HK-2 (cell line): ENCODE measurements around the gene CUX1.

Experiments used
- DNase-seq: peaks from one replicate; pipeline ENCODE4 v3.0.0-alpha.2; 2018; ENCODE audit not compliant: unreplicated experiment

The CUX1 gene

DNA sequence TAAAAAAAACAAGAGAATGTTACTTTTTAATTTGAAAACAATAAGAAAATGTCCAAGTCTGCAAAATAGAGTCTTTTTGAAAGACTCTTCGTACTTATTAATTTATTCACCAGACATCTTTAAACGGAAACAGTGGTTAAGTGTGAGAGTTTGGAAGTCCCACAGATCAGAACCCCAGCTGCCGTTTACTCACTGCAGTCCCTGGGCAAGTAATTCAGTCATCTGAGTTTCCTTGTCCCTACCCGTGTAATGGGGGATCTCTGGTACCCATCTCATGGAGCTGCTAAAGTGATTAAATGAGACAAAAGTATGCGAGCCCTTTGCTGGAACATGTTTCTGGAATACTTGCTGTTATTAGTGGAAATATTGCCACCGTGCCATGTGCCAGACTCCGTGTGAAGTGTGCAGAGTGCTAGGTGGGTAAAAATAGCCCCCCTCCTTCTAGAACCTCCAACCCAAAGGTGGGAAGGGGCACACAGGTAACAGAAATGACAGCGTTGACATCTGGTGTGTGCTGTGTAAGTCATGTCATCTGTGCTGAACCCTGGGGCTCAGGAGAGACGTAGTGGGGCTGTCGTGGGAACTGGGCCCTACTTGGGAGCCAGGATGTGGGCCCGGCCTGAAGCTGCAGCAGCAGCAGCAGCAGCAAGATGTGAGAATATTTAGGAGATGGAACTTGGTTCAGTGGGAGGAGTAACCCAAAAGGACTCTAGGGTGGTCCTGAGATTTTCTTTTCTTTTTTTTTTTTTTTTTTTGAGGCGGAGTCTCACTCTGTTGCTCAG lies 140.5 kb downstream of the CUX1 start:
- no peak for DNase-seq

DNA sequence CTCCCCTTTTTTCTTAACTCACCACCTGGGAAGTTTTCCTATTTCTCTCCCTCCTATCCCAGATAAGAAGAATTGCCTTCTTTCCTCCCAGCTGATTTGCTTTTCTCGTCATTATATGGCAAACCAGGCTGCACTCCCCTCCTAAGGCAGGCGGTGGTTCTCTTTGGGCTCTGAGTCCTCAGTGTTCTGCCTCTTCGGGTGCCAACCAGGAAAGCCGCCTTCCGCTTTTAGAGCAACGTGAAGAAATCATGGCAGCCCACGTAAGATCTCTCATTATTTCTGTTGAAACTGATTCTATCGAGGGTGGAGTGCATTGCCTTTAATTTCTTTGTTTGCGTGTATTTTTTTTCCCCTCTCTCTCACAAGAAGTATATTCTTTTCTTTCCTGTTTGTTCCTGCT lies 141.9 kb downstream of the CUX1 start:
- no peak for DNase-seq

DNA sequence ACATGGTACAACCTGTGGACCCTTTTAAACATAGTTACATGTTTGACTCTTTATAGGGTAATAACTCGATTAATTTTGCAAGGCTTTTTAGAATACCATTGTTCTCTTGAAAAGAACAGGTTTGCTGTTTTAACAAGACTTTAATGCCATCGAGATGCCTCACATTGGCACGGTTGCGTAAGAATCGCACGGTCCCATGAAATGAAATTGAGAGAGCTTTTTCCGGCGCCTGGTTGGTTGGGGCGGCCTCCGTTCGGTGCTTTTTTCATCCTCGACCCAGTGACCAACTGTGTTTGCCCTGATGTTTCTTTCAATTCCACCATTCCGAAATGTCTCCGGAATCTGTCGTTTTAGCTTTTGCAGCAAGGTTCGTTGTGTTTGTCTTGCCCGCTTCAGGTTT lies 142.4 kb downstream of the CUX1 start:
- no peak for DNase-seq

DNA sequence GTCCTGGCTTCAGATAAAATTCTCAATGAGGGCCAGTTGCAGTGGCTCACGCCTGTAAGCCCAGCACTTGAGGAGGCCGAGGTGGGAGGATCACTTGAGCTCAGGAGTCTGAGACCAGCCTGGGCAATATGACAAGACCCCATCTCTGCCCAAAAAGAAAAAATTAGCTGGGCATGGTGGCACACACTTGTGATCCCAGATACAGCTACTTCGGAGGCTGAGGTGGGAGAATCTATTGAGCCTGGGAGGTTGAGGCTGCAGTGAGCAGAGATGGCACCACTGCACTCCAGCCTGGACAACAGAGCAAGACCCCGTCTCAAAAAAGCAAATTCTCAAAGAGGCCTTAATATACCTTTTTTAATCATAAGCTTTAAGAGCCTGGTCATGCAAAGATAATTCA lies 142.9 kb downstream of the CUX1 start:
- DNase-seq = no peak

DNA sequence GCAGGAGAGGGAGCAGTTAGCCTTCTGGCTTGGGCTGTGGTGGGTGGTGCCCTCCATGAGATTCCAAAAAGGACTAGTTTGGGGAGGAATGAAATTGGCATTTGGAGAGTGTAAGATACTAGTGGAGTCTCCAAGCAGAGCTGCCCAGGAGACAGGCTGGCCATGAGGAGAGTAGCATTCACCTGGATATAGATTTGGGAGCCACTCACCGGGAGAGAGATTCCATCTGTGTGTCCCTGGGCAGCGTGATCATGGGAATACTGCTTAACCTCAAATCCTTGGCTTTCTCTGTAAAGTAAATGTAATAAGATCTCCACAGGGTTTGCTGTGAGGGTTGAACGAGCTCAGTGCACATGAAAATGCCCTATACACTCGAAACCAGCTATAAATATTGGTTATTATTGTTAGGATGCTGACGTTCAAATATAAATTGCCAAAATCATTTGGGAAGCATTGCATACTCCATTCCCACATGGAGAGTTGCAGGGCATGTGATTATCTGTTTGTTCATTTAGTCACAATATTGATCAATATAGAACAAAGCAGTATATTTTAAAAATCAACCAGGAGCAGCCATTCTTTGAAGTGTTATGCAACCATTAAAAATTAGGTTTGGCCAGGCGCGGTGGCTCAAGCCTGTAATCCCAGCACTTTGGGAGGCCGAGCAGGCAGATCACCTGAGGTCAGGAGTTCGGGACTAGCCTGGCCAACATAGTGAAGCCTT lies 143.7 kb downstream of the CUX1 start:
- no peak for DNase-seq

DNA sequence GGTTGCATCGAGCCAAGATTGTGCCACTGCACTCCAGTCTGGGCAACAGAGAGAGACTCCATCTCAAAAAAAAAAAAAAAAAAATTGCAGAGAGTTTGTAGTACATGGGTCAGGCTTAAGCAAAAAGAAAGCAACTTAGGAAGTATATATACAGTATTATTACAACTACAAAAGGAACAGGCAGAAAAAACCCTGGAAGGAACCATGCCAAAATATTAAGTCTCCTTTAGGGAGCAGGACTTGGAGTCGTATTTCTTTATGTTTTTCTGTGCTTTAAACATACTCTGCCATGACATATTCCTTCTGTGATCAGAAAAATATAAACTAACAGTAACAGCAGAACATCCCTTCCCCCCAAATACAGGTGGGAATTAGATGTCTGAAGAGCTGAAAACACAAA lies 144.4 kb downstream of the CUX1 start:
- DNase-seq = no peak

DNA sequence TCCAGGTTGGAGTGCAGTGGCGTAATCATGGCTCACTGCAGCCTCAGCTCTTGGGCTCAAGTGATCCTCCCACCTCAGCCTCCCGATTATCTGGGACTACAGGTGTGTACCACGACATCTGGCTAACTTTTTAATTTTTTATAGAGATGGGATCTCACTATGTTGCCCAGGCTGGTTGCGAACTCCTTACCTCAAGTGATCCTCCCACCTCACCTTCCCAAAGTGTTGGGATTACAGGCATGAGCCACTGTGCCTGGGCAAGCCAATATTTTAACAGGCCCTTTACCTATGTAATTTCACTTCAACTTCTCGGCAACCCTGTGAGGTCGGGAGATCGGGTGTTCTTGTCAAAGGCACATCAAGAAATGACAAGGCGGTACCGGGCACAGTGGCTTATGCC lies 146.3 kb downstream of the CUX1 start:
- DNase-seq = no peak

DNA sequence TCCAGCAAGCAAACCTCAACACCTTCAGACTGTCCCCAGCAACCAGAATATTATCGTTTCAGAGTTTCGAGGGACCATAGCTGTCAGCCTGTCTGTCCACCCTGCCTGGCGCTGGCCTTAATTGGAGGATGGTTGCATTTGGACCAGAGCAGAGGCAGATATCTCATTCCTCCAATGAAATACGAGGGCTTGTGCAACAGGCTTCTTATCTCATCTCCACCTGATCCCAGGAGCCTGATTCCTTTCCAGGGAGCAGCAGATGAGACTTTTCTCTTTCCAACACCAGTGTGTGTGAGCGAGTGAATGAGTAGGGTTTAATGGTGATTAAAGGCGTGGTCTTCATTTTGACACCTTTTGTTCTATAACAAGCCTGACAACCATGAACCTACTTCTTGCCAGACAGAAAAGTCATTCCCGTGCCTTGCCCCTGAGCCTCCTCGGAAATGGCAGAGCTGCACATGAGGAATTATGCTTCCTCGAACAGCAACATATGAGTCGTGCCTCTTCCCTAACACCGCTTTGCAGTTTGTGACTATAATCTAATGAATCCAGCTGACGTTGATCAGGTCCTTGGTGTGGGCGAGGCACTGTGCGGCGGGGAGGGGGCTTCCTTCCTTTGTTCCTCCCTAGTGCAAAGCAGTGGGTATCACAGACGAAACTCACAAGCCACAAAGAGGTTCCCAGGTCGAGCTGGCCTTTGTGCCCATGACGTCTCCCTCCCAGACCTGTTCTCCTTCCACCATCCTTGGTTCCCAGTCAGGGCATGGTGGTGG lies 147.4 kb downstream of the CUX1 start:
- DNase-seq = no peak

DNA sequence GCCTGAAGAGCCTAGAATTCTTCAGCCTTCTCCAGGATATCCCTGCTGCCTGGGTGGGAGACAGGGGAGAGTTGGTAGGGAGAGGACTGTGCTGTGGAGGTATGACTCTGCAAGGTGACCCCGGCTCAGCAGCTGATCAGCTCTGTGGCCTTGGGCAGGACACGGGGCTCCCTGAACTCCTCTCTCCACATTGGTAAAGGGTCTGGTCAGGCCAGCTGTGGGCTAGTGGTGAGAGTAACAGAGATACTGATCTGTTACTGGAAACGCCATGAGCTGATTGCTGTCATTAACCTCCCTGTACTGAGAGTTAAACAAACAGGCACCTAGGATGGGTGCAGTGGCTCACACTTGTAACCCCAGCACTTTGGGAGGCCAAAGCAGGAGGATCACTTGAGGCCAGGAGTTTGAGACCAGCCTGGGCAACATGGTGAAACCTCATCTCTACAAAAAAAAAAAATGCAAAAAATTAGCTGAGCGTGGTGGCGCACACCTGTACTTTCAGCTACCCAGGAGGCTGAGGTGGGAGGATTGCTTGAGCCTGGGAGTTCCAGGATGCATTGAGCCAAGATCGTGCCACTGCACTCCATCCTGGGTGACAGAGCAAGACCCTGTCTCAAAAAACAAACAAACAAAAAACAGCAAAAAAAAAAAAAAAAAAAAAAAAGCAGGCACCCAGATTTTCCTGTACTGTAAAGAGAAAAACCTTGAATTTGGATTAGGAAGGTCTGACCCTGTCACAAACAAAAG lies 151.5 kb downstream of the CUX1 start:
- no peak for DNase-seq

DNA sequence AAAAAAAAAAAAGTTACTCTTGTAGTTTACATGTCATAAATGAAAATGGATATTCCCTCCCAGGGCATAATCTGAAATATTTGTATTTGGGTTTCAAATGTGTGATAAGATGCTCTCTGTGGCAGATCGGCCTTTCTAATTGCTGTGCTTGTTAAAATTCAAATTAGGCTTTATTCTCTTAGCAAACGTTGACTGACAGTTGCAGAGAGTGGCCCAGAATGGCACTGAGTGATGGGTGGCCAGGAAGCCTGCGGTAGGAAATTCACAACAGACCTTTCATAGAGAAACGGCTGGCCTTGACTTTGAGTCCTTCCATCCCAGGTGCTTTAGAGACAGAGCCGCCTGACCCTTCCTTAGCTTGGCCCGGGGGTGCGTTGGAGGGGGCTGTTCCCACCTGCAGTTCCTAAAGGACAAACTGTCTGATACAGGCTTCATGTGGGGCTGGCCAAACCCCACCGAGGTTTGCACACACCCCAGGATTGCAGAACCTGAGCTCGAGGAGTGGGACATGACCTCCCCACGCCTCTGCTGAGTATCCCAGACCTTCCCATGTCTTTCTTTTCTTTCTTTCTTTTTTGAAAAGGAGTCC lies 152.7 kb downstream of the CUX1 start:
- DNase-seq = no peak

DNA sequence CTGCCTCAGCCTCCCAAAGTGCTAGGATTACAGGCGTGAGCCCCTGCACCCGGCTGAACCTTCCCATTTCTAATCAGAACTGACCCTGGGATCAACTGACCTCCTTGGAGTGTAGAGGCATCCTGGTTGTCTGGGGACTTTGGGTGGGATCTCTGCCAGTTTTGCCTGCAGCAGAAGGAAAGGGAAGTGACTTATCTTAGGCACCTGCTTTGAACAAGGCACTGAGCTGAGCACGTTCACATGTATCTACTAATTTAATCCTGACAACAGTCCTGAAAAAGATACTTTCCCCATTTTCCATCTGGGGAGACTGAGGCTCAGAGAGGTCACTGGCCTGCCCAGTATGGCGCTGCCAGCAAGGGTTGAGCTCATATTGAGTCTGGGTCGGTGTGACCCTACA lies 153.4 kb downstream of the CUX1 start:
- DNase-seq = no peak

DNA sequence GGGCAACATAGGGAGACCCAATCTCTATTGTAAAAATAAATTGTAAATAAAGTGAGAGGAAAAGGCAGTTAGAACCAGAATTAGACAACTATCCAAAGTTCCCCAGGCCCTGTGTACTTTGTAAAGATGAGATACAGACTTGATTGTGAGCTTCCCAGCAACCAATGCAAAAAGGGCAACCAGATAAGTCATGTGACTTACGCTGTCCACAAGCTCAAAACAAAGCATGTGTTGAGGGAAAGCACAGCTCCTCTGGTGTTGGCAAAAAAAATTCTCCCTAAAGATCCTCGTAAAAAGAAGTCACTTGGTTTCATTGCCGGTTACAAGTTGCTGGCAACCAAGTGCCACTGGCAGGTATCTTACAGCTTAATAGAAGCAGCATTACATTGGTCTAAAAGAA lies 154.0 kb downstream of the CUX1 start:
- no peak for DNase-seq

DNA sequence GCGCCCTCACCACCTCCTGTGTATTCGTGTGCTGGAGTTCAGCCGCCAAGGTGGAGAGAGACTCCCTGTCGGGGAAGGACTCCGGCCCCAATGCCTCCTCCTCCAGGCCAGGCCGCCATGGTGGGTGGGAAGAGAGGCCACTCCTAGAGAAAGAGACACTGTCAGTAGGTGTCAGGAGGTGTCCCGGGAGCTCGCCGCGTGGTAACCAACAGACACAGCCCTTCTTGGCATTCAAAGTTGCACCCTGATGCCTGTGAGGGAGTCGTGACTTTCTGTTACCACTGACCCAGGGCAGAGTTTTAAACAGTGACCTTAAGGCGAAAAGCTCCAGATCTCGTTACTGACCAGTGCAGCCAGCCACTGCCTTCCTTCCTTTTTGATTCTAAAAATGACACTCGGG lies 155.2 kb downstream of the CUX1 start:
- no peak for DNase-seq

DNA sequence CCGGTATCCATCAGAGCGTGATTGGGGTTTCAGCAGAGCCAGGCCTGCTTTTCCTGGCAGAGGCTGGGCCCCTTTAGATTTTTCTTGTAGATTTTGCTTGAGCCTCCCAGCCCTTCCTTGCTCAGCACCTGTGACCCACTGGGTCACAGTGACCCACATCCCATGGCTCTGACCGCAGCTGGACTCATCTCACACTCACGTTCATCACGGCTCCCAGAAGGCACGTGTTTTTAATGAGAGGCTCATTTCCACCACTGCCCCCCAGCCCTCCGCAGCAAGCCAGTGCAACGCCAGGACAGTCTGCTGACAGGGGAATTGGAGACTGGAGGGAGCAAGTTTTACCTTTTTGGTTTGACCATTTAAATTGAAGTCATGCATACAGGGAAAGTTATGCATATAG lies 155.7 kb downstream of the CUX1 start:
- DNase-seq = no peak

DNA sequence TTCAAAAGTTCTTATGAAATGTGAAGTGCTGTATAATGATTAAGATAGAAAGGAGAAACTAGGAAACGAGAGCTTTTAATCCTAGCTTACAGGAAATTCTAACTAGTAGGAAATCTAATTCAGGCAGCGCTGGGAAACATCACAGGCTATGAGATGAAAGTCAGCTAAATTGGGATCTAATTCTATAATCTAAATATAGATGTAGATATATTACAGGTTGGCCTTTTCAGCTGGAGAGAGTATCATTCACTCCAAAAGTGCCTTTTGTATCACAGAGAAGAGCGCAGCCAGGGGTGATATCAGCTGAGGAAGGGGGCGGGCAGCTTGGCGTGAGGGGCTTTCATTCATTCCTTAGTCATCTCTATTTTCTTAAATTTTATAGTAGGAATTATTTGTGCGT lies 157.0 kb downstream of the CUX1 start:
- DNase-seq = no peak

DNA sequence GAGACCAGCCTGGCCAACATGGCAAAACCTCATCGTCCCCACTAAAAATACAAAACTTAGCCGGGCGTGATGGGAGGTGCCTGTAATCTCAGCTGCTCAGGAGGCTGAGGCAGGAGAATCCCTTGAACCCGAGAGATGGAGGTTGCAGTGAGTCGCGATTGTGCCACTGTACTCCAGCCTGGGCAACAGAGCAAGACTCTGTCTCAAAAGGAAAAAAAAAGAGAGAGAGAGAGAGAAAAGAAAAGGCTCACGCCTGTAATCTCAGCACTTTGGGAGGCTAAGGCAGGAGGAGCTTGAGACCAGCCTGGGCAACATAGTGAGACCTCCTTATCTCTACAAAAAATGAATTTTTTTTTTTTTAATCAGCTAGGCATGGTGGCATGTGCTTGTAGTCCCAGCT lies 157.6 kb downstream of the CUX1 start:
- no peak for DNase-seq

DNA sequence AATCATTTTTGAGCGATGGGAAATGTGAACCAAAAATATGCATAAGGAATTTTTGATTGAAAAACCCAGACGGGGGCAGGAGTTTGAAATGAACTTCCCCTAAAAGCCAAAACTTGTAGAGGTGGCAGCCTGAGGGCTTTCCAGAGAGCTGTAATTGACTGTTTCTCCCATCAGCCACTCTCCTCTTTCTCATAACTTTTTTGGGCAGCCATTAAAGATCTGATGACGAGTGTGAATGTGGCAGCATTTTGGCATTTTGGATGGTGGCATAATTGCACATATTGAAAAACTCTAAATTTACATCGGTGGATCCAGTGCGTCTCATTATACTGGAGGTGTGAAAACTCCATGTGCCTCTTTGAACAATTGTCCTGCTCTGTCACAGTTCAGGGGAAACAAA lies 159.0 kb downstream of the CUX1 start:
- no peak for DNase-seq

DNA sequence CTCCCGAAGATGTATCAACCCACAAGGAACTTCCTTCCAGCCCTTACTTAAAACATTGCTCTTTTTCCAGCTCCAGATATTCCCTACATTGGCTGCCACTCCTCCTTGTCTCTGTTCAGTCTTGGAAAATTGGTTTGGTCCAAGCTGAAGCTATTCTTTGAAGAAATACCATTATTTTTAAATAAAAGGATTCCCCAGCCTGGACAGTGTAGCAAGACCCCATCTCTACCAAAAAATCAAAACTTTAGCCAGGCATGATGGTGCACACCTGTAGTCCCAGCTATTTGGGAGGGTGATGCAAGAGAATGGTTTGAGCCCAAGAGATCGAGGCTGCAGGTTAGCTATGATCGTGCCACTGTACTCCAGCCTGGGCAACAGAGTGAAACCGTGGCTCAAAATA lies 159.8 kb downstream of the CUX1 start:
- DNase-seq = no peak

DNA sequence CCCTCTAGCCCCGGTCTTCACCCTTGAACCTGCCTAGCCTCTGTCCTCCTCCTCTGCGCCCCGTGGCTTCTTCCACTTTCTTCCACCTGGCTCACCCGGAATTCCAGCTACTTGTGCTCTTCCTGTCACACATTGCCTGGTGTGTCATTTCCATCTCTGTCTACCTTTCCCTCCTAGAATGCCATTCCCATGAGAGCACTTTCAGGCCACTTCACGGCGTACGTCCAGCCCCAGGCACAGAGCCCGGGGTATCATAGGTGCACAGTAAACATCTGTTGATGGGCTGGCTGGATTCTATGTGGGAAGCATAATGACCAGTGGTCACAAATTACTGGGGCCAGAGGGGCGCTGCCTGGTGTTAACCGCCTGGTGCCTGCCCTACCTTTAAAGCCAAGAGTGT lies 161.3 kb downstream of the CUX1 start:
- DNase-seq = no peak

DNA sequence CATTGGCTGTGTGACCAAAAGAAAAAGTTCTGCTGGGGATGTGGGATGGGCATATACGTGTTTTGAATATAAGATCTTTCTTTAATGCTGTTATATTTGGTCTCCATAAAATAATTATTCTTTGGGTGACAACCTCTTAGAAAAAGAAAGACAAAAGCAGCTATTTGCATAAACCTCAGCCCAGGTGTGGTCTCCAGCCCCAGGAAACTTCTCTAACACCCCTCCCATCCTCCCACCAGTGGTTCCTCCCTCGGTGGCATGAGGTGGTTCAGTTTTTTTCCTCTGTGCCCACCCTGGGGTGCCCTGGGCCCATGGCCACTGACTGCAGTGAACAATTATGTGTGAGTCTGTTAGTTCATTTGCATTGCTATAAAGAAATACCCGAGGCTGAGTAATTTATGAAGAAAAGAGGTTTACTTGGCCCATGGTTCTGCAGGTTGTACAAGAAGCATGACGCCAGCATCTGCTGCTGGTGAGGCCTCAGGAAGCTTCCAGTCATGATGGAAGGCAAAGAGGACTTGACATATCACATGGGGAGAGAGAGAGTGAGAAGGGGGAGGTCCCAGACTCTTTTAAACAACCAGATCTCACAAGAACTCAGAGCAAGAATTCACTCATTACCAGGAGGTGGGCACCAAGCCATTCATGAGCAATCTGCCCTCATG lies 165.9 kb downstream of the CUX1 start:
- DNase-seq = no peak
